Measurements from ENCODE around the gene RIIAD1. TPM values are rescaled to one million over a fixed set of nuclear protein-coding genes. Genes with fewer than 3 reads are reported as not detected.

Gene RIIAD1
- total and polyA plus RNA-seq, 9 donors, result 0.51 to 34.9 (median 0.61) TPM; not detected in 5

DNA sequence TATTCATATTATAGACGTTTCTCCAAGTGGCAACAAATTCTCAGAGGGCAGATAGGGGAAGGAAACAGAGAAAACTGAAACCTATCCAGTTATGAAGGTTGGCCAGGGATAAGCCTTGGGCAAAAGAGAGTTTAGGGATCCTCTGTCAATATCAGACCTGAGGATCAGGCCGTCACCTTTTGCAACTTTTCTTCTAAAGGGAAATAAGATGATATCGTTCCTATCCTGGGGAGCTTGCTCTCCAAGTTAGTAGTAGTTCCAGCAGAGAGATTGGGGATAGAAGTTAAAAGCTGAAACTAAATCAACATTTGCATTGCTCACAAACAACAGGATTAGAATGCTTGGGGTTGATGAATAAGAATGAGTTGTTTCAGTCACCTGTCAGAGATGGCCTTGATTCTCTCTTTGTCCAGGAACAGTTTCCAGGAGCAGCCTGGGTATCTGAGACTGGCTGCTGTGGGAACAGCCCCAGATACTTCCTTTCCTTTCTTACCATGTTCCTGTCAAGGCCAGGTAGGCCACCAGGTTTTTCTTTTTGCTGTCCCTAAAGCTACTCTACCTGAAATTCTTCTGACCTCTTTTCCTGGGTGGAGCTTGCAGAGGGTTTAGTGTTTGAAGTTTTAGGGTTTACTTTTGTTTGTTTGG, 2.5 kb downstream of the RIIAD1 start:
- Histone ChIP-seq H3K4me3 (no peak overlapping the region), H3K36me3 (no peaks in the 10 kb centered on the region), H3K4me1 (ENCODE audit: insufficient read depth) (peaks cover 8% of the 10 kb centered on the region), H3K9me3 (no peaks in the 10 kb centered on the region), H3K27ac (no peak overlapping the region), H3K27me3 (no peaks in the 10 kb centered on the region)
- 42 to 56% (median 45%) methylated on average over 3 of the region's 3 CpGs for WGBS, 3 donors
- no peak for TF ChIP-seq POLR2A (IDR thresholded peaks at IDR 0.05)
- no peak for TF ChIP-seq EP300 (IDR thresholded peaks at IDR 0.05)
- TF ChIP-seq, protein P1, sequence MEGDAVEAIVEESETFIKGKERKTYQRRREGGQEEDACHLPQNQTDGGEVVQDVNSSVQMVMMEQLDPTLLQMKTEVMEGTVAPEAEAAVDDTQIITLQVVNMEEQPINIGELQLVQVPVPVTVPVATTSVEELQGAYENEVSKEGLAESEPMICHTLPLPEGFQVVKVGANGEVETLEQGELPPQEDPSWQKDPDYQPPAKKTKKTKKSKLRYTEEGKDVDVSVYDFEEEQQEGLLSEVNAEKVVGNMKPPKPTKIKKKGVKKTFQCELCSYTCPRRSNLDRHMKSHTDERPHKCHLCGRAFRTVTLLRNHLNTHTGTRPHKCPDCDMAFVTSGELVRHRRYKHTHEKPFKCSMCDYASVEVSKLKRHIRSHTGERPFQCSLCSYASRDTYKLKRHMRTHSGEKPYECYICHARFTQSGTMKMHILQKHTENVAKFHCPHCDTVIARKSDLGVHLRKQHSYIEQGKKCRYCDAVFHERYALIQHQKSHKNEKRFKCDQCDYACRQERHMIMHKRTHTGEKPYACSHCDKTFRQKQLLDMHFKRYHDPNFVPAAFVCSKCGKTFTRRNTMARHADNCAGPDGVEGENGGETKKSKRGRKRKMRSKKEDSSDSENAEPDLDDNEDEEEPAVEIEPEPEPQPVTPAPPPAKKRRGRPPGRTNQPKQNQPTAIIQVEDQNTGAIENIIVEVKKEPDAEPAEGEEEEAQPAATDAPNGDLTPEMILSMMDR (IDR thresholded peaks at IDR 0.05), result no peak
- intact Hi-C loops (cut with DNase I), result no loop called here
- no peak for DNase-seq

DNA sequence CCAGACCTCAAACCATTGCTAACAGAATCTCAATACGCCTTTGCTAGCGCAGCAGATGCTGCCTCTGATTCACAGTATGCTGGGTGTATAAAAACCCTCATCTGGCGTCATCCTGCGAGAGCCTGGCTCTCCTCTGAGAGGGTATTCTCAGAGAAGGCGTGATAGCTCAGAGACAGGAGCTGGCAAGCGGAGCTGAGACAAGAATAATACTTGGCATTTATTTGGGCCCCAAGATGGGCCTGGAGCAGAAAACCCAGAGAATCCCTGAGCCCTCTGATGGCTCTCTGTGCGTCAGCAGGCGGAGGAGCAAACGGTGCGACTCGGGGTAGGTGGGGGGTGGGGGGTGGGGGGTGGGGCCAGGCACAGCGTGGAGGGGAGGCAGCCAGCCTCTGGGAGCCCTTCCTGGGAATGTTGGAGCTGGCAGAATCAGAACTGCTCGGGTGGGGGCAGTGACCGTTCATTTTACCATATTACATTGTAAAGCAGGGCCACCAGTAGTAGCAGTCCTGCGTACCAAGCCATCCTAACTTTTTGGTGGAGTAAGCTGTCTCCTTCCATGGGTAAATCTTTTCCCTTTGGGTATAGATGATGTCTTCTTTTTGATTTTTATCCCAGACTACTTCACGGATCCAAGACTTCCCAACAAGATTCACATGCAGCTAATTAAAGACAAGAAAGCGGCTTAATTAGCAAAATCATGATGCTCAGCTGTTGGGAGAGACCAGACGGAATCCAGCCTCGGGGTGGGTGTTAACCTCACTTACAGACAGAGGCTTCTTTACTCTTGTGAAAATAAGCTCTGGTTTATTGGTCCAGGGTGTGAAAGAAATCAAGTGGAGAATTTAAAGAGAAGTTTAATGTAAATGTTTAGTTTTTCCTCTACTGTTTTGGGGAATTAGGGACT, 7.1 kb downstream of the RIIAD1 start:
- no peak for TF ChIP-seq POLR2A (IDR thresholded peaks at IDR 0.05)
- no peak for TF ChIP-seq EP300 (IDR thresholded peaks at IDR 0.05)
- TF ChIP-seq, protein P1 (IDR thresholded peaks at IDR 0.05), result no peak
- intact Hi-C loops (cut with DNase I), result no loop called here
- no peaks in the 10 kb centered on the region for H3K4me1 ChIP-seq (ENCODE audit: insufficient read depth)
- no peaks in the 10 kb centered on the region for H3K36me3 ChIP-seq
- DNase-seq, result peak in 1 of 5 donors; percentile 47
- no peaks in the 10 kb centered on the region for H3K9me3 ChIP-seq
- H3K27me3 ChIP-seq, result no peaks in the 10 kb centered on the region
- peak overlapping the region in 1 of 2 donors; percentile 43 for H3K27ac ChIP-seq
- H3K4me3 ChIP-seq, result no peak overlapping the region
- 19 to 24% (median 19%) methylated on average over 19 of the region's 19 CpGs for WGBS, 3 donors

DNA sequence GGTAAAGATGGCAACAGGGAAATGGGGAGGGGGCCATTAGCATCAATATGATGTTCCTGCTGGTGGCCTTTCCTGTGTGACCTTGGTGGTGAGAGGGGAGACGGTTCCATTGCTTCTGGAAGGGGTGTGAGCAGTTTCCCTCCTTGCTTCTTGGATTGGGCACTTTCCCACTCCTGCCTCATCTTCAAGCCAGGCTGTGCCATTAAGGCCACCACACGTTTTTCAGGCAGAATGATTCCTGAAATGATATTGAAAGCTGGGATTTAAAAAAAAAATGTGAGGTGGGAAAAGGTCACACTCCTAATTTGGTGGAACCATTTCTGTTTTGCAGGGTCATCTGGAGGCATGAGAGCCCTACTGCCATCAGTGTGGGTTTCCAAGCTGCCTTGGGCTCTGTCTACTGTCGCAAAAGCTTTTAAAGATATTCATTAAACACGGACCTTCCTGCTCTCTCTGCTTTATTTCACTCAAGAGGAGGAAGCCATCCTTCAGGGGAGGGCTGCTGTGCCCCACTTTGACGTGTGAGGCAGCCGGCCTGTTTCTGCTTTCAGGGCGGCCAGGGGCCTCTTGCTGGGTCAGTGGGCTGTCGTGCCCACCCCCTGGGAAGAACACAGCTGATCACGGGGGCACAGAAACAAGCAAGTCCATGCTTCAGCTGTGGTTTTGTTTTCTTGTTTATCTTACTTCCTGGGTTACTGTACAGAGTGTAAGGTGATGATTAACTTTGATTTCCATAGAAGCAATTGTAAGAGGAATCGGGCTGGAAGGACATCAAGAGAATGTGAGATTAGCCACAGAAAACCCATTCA, 8.0 kb downstream of the RIIAD1 start:
- no peaks in the 10 kb centered on the region for H3K36me3 ChIP-seq
- no peaks in the 10 kb centered on the region for H3K4me1 ChIP-seq (ENCODE audit: insufficient read depth)
- H3K9me3 ChIP-seq, result no peaks in the 10 kb centered on the region
- DNase-seq, result no peak
- no peak overlapping the region for H3K27ac ChIP-seq
- intact Hi-C loops (cut with DNase I), result no loop called here
- TF ChIP-seq, protein P1 (IDR thresholded peaks at IDR 0.05), result no peak
- TF ChIP-seq POLR2A (IDR thresholded peaks at IDR 0.05), result no peak
- TF ChIP-seq EP300 (IDR thresholded peaks at IDR 0.05), result no peak
- WGBS, 3 donors, result 62 to 64% (median 63%) methylated on average over 10 of the region's 10 CpGs
- H3K4me3 ChIP-seq, result no peak overlapping the region
- no peaks in the 10 kb centered on the region for H3K27me3 ChIP-seq

DNA sequence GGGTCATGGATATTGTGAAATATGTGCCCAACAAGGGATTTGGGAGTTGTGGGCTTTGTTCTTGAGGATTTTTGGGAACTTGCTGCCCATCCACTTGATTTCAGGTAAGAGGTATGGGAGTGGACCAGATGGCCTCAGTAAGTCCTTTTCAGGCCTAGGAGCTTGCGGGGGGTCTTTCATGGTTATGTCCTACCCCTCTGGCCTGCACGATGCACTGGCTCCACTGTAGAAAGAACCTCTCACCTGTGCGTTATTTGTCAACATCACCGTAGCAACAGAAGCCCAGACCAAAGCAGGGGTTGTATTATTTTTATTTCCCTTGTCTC, 8.6 kb downstream of the RIIAD1 start:
- no peak overlapping the region for H3K27ac ChIP-seq
- no peaks in the 10 kb centered on the region for H3K9me3 ChIP-seq
- 82 to 86% (median 85%) methylated on average over 4 of the region's 4 CpGs for WGBS, 3 donors
- TF ChIP-seq EP300 (IDR thresholded peaks at IDR 0.05), result no peak
- TF ChIP-seq POLR2A (IDR thresholded peaks at IDR 0.05), result no peak
- TF ChIP-seq, protein P1 (IDR thresholded peaks at IDR 0.05), result no peak
- H3K4me3 ChIP-seq, result no peak overlapping the region
- no peaks in the 10 kb centered on the region for H3K36me3 ChIP-seq
- no peak for DNase-seq
- no peaks in the 10 kb centered on the region for H3K27me3 ChIP-seq
- H3K4me1 ChIP-seq (ENCODE audit: insufficient read depth), result no peaks in the 10 kb centered on the region
- intact Hi-C loops (cut with DNase I), result loop anchor here (10.0 kb wide), 3 partner anchors 135 to 285 kb away; no protein-coding TSS in a partner anchor
